HepG2 (cell line): Measurements from ENCODE around the gene CMIP. TPM values are rescaled to one million over a fixed set of nuclear protein-coding genes. Genes with fewer than 3 reads are reported as not detected.

Experiments
- ATAC-seq: fragments of 200-7000 bp; cut with Tn5 transposase; 3 replicates; pipeline ENCODE4 v1.9.1; 2020; ENCODE audit warnings: mild to moderate bottlenecking, moderate library complexity
- BruUV-seq: library from RNA; stranded (reverse); fragments of 400-500 nt; replicated peaks from 2 replicates; lab custom pipeline; 2021; lab: Mats Ljungman, UMichigan
- CTCF ChIA-PET: fragments of 300-600 bp; formaldehyde crosslinking; extraction: SDS; loops from one replicate; lab custom pipeline; 2021; ENCODE audit warnings: low total read pairs, inconsistent platforms, low intra/inter-chr PET ratio; lab: Yijun Ruan, JAX
- POLR2A ChIA-PET: fragments of 350-600 bp; sonication (Branson Sonifier 250); formaldehyde crosslinking; loops from one replicate; lab custom pipeline; 2020; ENCODE audit warnings: antibody characterized with exemption, inconsistent platforms; lab: Yijun Ruan, JAX
- DNase-seq: peaks from one replicate; pipeline ENCODE4 v3.0.0-alpha.2; 2015; ENCODE audit warnings: low spot score
- FAIRE-seq: peaks from 3 replicates; lab custom pipeline; 2011; peaks lifted over from hg19 to GRCh38; lab: Jason Lieb, UNC
- H2AFZ ChIP-seq: one replicate; pipeline ENCODE4 v1.6.1; 2011; ENCODE audit warnings: low read length, inconsistent platforms
- H3K27ac ChIP-seq: fragments of 300-600 bp; 3 replicates; pipeline ENCODE4 v1.8.0; 2011; ENCODE audit warnings: mixed run types, mild to moderate bottlenecking, mixed read lengths, low read length, inconsistent platforms; ENCODE audit not compliant: insufficient read depth; ENCODE audit errors: extremely low read length
- H3K27me3 ChIP-seq, 2 experiments: fragments of 200-600 bp in 1 of 2; 2 replicates in 1 of 2; 3 replicates in 1 of 2; pipeline versions ENCODE4 v1.6.0 to v1.8.0; 2011; ENCODE audit warnings: low read length in 2 of 2, mild to moderate bottlenecking in 2 of 2, moderate library complexity in 2 of 2, inconsistent platforms in 1 of 2; ENCODE audit not compliant: insufficient read depth in 2 of 2, control insufficient read depth in 1 of 2
- H3K36me3 ChIP-seq, 2 experiments: fragments of 200-600 bp in 1 of 2; replicated peaks in 1 of 2; 2 replicates in 1 of 2; 3 replicates in 1 of 2; pipeline versions ENCODE4 v1.5.1 to v1.8.0; 2011; ENCODE audit warnings: low read length in 2 of 2, inconsistent platforms in 1 of 2; ENCODE audit not compliant: insufficient read depth in 2 of 2, control insufficient read depth in 1 of 2
- H3K4me1 ChIP-seq: 2 replicates; pipeline ENCODE4 v1.5.1; 2012; ENCODE audit warnings: low read length, inconsistent platforms; ENCODE audit not compliant: insufficient read depth
- H3K4me2 ChIP-seq: 2 replicates; pipeline ENCODE4 v1.6.0; 2011; ENCODE audit warnings: low read depth, low read length, inconsistent platforms
- H3K4me3 ChIP-seq, 3 experiments: fragments of 200-600 bp in 1 of 3; sonication (generic), shearing (Covaris generic) in 1 of 3; replicated peaks in 1 of 3; 2 replicates each; pipeline ENCODE4 v1.5.1; 2011 to 2016; ENCODE audit warnings: low read length in 3 of 3, inconsistent platforms in 2 of 3, low read depth in 2 of 3, mild to moderate bottlenecking in 2 of 3, control low read depth in 1 of 3, mixed read lengths in 1 of 3; ENCODE audit not compliant: insufficient read depth in 1 of 3
- H3K79me2 ChIP-seq: one replicate; pipeline ENCODE4 v1.6.1; 2011; ENCODE audit warnings: low read length, inconsistent platforms; ENCODE audit not compliant: insufficient read depth
- H3K9ac ChIP-seq: 2 replicates; pipeline ENCODE4 v1.6.0; 2011; ENCODE audit warnings: mild to moderate bottlenecking, low read depth, low read length, inconsistent platforms; ENCODE audit not compliant: insufficient read depth
- H3K9me3 ChIP-seq: 2 replicates; pipeline ENCODE4 v1.5.1; 2012; ENCODE audit warnings: mild to moderate bottlenecking, low read length
- H4K20me1 ChIP-seq: 2 replicates; pipeline ENCODE4 v1.6.0; 2011; ENCODE audit warnings: inconsistent platforms, mild to moderate bottlenecking, low read length, moderate library complexity; ENCODE audit not compliant: insufficient read depth
- ARNT ChIP-seq: fragments of 450-650 bp; IDR thresholded peaks from 2 replicates; pipeline ENCODE4 v1.6.1; 2017
- HMG20B ChIP-seq: conservative IDR thresholded peaks from 2 replicates; pipeline ENCODE4 v1.6.1; 2016; ENCODE audit warnings: missing genetic modification reagents, missing compliant biosample characterization
- RARA ChIP-seq: IDR thresholded peaks from 2 replicates; pipeline ENCODE4 v1.6.1; 2016; ENCODE audit warnings: missing genetic modification reagents, missing compliant biosample characterization
- RBAK ChIP-seq: sonication (generic); formaldehyde crosslinking; IDR thresholded peaks from 2 replicates; pipeline ENCODE4 v1.5.1; 2020; ENCODE audit warnings: mild to moderate bottlenecking, missing genetic modification reagents
- SMAD3 ChIP-seq: sonication (generic); formaldehyde crosslinking; IDR thresholded peaks from 2 replicates; pipeline ENCODE4 v1.4.0; 2020; ENCODE audit warnings: missing genetic modification reagents
- ZFP90 ChIP-seq: sonication (generic); formaldehyde crosslinking; IDR thresholded peaks from 2 replicates; pipeline ENCODE4 v1.8.0; 2022; ENCODE audit warnings: missing genetic modification reagents, mild to moderate bottlenecking, inconsistent platforms, borderline replicate concordance
- ZKSCAN1 ChIP-seq: fragments of 150-350 bp; IDR thresholded peaks from 2 replicates; pipeline ENCODE4 v1.6.1; 2014; ENCODE audit warnings: low read length
- ZKSCAN5 ChIP-seq: sonication (generic); formaldehyde crosslinking; IDR thresholded peaks from 2 replicates; pipeline ENCODE4 v1.5.1; 2020; ENCODE audit warnings: mild to moderate bottlenecking, missing genetic modification reagents
- ZNF280D ChIP-seq: sonication (generic); formaldehyde crosslinking; IDR thresholded peaks from 2 replicates; pipeline ENCODE4 v1.5.1; 2020; ENCODE audit warnings: mild to moderate bottlenecking, missing genetic modification reagents
- ZNF33A ChIP-seq: sonication (generic); formaldehyde crosslinking; IDR thresholded peaks from 2 replicates; pipeline ENCODE4 v1.5.1; 2020; ENCODE audit warnings: missing genetic modification reagents, mild to moderate bottlenecking, moderate library complexity, borderline replicate concordance
- ZNF775 ChIP-seq: sonication (generic); formaldehyde crosslinking; IDR thresholded peaks from 2 replicates; pipeline ENCODE4 v1.4.0; 2020; ENCODE audit warnings: missing genetic modification reagents, mild to moderate bottlenecking, moderate library complexity, borderline replicate concordance
- WGBS: methylation state at CpG from one replicate; pipeline ENCODE4 v1.1.6; 2017; ENCODE audit warnings: low lambda C conversion rate; 5-methylcytosine and 5-hydroxymethylcytosine counted together
- in situ Hi-C: cut with HindIII; loops from 2 replicates; pipeline ENCODE4 v1.10.0; 2017; ENCODE audit warnings: low pct_unique_long_range_greater_than_20kb; ENCODE audit not compliant: extremely low pct_ligation_motif_present
- intact Hi-C: fragments of 100-400 bp; cut with micrococcal nuclease; formaldehyde crosslinking; loops from one replicate; pipeline ENCODE4 v1.10.0; 2022; ENCODE audit not compliant: unreplicated experiment
- polyA plus RNA-seq, 8 experiments: library from polyadenylated mRNA; depleted of rRNA in 3 of 8; stranded (reverse) in 7 of 8; unstranded in 1 of 8; fragments of >200 nt; fragmentation: Illumina TruSeq in 4 of 8; extraction: Trizol in 4 of 8; gene quantifications; 2 replicates each; pipeline versions ENCODE4 v1.2.1 to v1.2.3, GENCODE V29; 2011 to 2016; ENCODE audit warnings: low read depth in 4 of 8, missing spikeins in 1 of 8, mixed read lengths in 1 of 8; ENCODE audit not compliant: insufficient read depth in 1 of 8
- total RNA-seq, 5 experiments: library from RNA; depleted of rRNA; stranded (reverse); fragments of >200 nt; fragmentation: Illumina TruSeq; extraction: Trizol; gene quantifications; 2 replicates each; pipeline ENCODE4 v1.2.3, GENCODE V29; 2016; ENCODE audit warnings: low read depth in 1 of 5
- TF ChIP-seq, protein P1 (sequence below): sonication (generic); formaldehyde crosslinking; IDR thresholded peaks from 2 replicates; pipeline ENCODE4 v1.5.0; 2020; ENCODE audit warnings: mild to moderate bottlenecking, missing genetic modification reagents

The CMIP gene
- total and polyA plus RNA-seq, 2 of the 13 experiments (the other 11 are each of a cell fraction or from before 2014, with no cell fraction given): 10.9 to 18.1 TPM

DNA sequence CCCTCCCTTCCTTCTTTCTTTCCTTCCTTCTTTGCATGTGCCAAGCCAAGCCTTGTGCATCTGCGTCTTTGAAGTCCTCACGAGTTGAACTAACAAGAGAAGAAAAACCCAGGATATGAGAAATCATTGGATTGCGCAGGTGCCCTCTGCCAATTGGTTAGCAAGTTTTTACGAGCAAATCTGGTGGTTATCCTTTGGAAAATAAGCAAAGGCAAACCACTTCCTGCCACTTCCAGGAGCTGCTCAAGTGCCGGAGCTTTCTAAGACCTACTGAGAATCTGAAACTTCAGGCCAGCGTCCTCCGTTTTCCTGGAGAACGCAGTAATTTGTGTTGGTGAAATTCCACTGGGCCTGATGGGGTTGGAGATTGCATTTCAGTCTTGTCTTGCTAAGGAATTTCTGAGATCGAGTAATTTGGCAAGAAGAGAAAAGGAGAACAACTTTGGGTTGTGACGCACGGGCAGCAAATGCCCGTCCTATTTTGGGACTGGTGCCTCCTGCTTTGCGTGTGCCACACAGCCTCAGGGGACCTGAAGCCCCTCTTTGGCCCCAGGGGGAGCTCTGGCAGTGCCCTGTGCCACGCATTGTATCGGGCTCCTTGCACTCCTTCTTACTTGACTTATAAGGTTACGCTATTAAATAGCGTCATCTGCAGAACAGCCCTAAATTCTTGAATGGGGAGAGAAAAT, 56.4 kb downstream of the CMIP start:
- ATAC-seq (no peak), DNase-seq (no peak), FAIRE-seq (no peak)
- Histone ChIP-seq H2AFZ (no peak overlapping the region), H3K27ac (no peak overlapping the region), H3K36me3 (peaks cover 15 to 23% of the 10 kb centered on the region in 2 experiments; a peak in 4 of 5 replicates), H3K9me3 (no peaks in the 10 kb centered on the region), H3K27me3 (no peaks in the 10 kb centered on the region), H3K4me3 (no peak overlapping the region), H3K4me2 (no peak overlapping the region), H3K4me1 (no peaks in the 10 kb centered on the region), H3K9ac (no peak overlapping the region), H3K79me2 (peaks cover 92% of the 10 kb centered on the region), H4K20me1 (peaks cover 84% of the 10 kb centered on the region)
- ChIA-PET CTCF (no interaction called here), POLR2A (no interaction called here)
- no peak for TF ChIP-seq ZNF280D (CRISPR knock-in tag)
- no peak for TF ChIP-seq RARA (CRISPR knock-in tag)
- no peak for TF ChIP-seq SMAD3 (CRISPR knock-in tag)
- no peak for TF ChIP-seq ZNF775 (CRISPR knock-in tag)
- TF ChIP-seq HMG20B (CRISPR knock-in tag): no peak
- TF ChIP-seq, protein P1, sequence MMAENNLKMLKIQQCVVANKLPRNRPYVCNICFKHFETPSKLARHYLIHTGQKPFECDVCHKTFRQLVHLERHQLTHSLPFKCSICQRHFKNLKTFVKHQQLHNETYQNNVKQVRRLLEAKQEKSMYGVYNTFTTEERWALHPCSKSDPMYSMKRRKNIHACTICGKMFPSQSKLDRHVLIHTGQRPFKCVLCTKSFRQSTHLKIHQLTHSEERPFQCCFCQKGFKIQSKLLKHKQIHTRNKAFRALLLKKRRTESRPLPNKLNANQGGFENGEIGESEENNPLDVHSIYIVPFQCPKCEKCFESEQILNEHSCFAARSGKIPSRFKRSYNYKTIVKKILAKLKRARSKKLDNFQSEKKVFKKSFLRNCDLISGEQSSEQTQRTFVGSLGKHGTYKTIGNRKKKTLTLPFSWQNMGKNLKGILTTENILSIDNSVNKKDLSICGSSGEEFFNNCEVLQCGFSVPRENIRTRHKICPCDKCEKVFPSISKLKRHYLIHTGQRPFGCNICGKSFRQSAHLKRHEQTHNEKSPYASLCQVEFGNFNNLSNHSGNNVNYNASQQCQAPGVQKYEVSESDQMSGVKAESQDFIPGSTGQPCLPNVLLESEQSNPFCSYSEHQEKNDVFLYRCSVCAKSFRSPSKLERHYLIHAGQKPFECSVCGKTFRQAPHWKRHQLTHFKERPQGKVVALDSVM (CRISPR knock-in tag): no peak
- TF ChIP-seq ARNT: no peak
- TF ChIP-seq ZFP90 (CRISPR knock-in tag): no peak
- TF ChIP-seq ZKSCAN5: no peak
- TF ChIP-seq ZKSCAN1: no peak
- no peak for TF ChIP-seq ZNF33A (CRISPR knock-in tag)
- no peak for TF ChIP-seq RBAK (CRISPR knock-in tag)
- intact Hi-C loops: no loop called here
- 98% methylated on average over 17 of the region's 17 CpGs for WGBS
- in situ Hi-C loops: no loop called here
- BruUV-seq: no TSS peak
